GM12873 (cell line): Measurements from ENCODE around the gene ZNF346.

Experiments
- TF ChIP-seq, protein P1 (sequence below): IDR thresholded peaks from 2 replicates; pipeline ENCODE4 v1.5.1; 2012; ENCODE audit warnings: low read depth, mild to moderate bottlenecking, moderate library complexity, low read length, control low read depth; ENCODE audit not compliant: insufficient read depth; ENCODE audit errors: missing control alignments

ZNF346 gene

DNA sequence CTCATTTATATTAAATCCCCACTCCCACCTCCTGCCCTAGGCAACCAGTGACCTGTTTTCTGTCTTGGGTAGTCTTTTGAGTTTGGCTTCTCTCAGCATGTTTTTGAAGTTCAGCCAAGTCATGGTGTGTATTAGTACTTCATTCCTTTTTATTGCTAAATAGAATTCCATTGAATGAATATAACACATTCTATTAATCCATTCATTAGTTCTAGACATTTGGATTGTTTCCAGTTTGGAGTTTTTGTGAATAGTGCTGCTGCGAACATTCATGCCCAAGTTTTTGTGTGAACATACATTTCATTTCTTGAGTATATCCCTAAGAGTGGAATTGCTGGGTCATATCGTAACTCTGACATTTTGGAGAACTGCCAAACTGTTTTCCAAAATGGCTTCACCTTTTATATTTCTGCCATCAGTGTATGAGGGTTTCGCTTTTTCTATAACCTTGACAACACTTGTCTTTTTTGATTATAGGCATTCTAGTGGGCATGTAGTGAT, 2.7 kb downstream of the ZNF346 start:
- TF ChIP-seq, protein P1, sequence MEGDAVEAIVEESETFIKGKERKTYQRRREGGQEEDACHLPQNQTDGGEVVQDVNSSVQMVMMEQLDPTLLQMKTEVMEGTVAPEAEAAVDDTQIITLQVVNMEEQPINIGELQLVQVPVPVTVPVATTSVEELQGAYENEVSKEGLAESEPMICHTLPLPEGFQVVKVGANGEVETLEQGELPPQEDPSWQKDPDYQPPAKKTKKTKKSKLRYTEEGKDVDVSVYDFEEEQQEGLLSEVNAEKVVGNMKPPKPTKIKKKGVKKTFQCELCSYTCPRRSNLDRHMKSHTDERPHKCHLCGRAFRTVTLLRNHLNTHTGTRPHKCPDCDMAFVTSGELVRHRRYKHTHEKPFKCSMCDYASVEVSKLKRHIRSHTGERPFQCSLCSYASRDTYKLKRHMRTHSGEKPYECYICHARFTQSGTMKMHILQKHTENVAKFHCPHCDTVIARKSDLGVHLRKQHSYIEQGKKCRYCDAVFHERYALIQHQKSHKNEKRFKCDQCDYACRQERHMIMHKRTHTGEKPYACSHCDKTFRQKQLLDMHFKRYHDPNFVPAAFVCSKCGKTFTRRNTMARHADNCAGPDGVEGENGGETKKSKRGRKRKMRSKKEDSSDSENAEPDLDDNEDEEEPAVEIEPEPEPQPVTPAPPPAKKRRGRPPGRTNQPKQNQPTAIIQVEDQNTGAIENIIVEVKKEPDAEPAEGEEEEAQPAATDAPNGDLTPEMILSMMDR, result no peak

DNA sequence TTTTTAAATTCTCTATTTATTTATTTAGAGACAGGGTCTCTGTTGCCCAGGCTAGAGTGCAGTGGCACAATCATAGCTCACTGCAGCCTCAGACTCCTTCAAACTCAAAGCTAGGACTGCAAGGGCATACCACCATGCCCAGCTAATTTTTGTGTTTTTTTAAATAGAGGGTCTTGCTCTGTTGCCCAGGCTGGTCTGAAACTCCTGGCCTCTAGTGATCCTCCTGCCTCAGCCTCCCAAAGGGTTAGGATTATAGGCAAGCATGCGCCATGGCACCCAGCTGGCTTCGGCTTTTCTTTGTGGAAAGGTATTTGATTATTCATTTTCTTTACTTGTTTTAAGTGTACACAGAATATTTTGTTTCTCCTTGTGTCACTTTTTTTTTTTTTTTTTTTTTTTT, 5.2 kb downstream of the ZNF346 start:
- TF ChIP-seq, protein P1, result no peak

DNA sequence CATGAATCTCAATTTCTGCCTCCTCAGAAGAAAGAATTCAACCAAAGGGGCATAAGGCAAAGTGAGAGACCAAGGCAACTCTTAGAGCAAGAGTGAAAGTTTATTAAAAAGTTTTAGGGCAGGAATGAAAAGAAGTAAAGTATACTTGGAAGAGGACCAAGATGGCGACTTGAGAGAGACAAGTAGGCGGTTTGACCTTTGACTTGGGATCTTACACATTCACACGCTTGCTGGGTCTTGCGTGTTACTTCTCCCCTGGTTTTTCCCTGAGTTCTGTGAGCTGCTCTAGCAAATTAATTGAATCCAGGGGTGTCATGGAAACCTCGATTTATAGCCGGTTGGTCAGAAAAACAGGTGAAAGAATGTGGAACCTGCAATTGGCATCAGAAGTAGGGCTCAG, 7.0 kb downstream of the ZNF346 start:
- TF ChIP-seq, protein P1, result no peak

DNA sequence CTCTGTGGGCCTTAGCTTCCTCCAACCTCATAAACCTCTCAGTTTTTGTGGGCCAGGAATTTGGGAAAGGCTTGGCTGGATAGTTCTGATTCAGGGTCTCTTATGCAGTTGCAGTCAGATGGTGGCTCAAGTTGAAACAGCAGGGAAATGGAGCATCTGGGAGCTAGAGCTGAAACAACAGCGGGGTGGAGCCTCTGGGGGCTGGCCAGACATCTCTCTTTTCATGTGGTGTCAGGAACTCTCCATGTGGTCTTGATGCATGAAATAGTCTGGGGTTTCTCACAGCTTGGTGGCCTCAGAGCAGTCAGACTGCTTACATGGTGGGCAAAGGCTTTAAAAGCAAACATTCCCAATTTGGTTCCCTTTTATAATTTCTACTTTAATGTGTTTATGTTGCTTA, 13.5 kb downstream of the ZNF346 start:
- TF ChIP-seq, protein P1, result no peak

DNA sequence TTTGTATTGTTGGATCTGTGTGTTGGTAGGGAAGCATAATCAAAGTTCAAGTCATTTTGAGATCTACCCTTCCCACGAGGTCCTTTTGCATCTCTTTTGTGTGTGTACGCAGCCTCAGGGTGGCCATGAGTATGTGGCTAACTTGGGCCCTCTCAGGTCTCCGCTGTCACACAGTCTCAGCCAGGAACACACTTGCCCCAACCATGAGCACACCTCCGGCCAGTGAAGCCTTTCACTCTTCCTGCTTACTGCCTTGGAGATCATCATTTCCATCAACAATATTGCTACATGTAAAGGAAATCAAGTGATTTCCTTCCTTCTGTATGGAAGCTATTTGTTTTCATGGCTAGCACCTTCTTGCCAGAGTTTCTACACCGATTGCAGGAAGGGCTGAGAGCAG, 13.9 kb downstream of the ZNF346 start:
- TF ChIP-seq, protein P1, result no peak

DNA sequence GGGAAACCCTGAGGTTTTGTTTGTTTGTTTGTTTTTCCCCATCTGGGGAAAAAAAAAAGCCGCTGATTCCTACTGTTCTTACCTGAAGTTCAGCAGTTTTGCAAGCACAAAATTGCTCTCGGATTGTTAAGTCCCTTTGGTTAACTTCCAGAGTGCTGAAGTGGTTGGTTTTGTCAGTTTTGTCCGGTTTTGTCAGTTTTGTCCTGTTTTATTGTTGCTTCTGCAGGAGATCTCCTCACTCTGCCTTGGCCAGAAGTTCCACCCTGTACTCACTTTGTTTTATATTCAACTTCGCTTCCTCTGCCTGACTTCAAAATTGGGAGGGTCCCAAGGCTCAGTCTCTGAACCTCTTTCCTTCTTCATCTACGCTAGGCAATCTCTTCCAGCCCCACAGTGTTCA, 14.4 kb downstream of the ZNF346 start:
- TF ChIP-seq, protein P1, result no peak

DNA sequence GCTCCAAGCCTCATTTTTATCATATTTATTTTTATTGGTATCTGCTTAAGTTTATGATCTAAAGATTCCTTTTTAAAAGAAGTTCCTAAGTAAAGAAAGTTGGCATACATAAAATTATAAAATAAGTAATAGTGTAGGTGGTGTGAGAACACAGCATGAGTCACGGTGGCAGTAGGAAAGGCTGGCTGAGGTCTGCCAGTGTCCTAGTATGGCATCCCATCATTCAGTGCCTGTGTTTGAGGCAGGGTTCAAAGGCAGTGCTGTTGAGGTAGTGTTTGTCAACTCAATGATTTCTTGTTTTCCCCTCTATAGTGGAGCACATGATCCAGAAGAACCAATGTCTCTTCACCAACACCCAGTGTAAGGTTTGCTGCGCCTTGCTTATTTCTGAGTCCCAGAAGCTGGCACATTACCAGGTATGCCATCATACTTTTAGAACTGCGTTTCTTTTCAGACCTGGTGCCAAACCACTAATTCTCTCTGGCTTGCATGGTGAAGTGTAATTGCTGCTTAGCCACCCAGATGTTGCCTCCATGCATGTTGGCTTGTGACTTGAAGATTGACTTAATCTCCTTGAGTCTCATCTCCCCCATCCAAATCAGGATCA, 18.4 kb downstream of the ZNF346 start:
- TF ChIP-seq, protein P1, result no peak
